ENCODE data around the gene MRGPRG.

DNA sequence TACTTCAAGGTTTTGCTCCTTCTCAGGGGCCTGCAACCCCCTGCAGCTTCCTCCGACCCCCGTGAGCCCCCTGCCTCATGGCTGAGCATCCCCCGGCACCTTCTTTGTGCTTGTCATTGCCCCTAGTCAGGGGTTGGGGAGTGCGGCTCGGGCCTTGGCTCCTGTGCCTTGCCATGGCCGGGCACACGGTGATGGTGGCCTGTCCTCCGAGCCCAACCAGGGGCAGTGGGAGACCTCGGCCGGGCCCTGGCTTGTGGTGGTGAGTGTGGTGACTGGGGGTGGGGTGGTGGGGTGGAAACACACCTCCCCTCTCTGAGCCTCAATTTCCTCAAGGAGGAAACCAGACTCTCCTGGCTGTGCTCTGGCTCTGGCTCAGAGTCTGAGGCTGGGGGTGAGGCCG lies 1.5 kb upstream of the MRGPRG start:
- TF ChIP-seq, protein P1, sequence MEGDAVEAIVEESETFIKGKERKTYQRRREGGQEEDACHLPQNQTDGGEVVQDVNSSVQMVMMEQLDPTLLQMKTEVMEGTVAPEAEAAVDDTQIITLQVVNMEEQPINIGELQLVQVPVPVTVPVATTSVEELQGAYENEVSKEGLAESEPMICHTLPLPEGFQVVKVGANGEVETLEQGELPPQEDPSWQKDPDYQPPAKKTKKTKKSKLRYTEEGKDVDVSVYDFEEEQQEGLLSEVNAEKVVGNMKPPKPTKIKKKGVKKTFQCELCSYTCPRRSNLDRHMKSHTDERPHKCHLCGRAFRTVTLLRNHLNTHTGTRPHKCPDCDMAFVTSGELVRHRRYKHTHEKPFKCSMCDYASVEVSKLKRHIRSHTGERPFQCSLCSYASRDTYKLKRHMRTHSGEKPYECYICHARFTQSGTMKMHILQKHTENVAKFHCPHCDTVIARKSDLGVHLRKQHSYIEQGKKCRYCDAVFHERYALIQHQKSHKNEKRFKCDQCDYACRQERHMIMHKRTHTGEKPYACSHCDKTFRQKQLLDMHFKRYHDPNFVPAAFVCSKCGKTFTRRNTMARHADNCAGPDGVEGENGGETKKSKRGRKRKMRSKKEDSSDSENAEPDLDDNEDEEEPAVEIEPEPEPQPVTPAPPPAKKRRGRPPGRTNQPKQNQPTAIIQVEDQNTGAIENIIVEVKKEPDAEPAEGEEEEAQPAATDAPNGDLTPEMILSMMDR (IDR thresholded peaks at IDR 0.05), result no peak
- no peak for TF ChIP-seq POLR2A (IDR thresholded peaks at IDR 0.05)
